Fibroblast of pulmonary artery (primary cell): ENCODE results near the gene BCCIP.

ENCODE experiments used
- DNase-seq: peaks from one replicate; pipeline ENCODE4 v3.0.0-alpha.2; 2010; ENCODE audit warnings: low read depth
- H3K4me3 ChIP-seq: replicated peaks from 2 replicates; pipeline ENCODE4 v1.5.1; 2011; ENCODE audit warnings: low read depth, mild to moderate bottlenecking, control low read depth, low read length, moderate library complexity
- CTCF ChIP-seq: IDR thresholded peaks from 2 replicates; pipeline ENCODE4 v1.5.1; 2011; ENCODE audit warnings: mild to moderate bottlenecking, control low read depth, low read length, inconsistent platforms; ENCODE audit errors: missing control alignments

BCCIP gene

GRCh38 chr10:125779403-125780327 lies 43.7 kb upstream of the BCCIP start:
- TF ChIP-seq CTCF = no peak
- no peak overlapping the region for H3K4me3 ChIP-seq
- no peak for DNase-seq

- no peak overlapping the region for H3K4me3 ChIP-seq
- no peak for TF ChIP-seq CTCF
- no peak for DNase-seq
These were observed 42.0 kb upstream of the BCCIP start for GRCh38 chr10:125781374-125781773.

- no peak for DNase-seq
- no peak overlapping the region for H3K4me3 ChIP-seq
- no peak for TF ChIP-seq CTCF
These were observed 41.3 kb upstream of the BCCIP start for GRCh38 chr10:125782054-125782453.

- no peak for TF ChIP-seq CTCF
- no peak overlapping the region for H3K4me3 ChIP-seq
- no peak for DNase-seq
These were observed 40.7 kb upstream of the BCCIP start for GRCh38 chr10:125782616-125783015.

- no peak overlapping the region for H3K4me3 ChIP-seq
- DNase-seq = no peak
- TF ChIP-seq CTCF = no peak
These were observed 39.9 kb upstream of the BCCIP start for GRCh38 chr10:125783408-125783807.

GRCh38 chr10:125783957-125784356 lies 39.4 kb upstream of the BCCIP start:
- DNase-seq = no peak
- TF ChIP-seq CTCF = no peak
- H3K4me3 ChIP-seq = no peak overlapping the region

- no peak for TF ChIP-seq CTCF
- no peak overlapping the region for H3K4me3 ChIP-seq
These were observed 37.6 kb upstream of the BCCIP start for GRCh38 chr10:125785791-125786190.

More at GRCh38 chr10:125785791-125786190, 37.6 kb upstream of the BCCIP start:
- DNase-seq = no peak
